ENCODE results near the gene CCNE1. TPM values are rescaled to one million over a fixed set of nuclear protein-coding genes. Genes with fewer than 3 reads are reported as not detected.

CCNE1 gene
- total RNA-seq, 1 experiment from 2014 or later = 26.4 TPM

DNA sequence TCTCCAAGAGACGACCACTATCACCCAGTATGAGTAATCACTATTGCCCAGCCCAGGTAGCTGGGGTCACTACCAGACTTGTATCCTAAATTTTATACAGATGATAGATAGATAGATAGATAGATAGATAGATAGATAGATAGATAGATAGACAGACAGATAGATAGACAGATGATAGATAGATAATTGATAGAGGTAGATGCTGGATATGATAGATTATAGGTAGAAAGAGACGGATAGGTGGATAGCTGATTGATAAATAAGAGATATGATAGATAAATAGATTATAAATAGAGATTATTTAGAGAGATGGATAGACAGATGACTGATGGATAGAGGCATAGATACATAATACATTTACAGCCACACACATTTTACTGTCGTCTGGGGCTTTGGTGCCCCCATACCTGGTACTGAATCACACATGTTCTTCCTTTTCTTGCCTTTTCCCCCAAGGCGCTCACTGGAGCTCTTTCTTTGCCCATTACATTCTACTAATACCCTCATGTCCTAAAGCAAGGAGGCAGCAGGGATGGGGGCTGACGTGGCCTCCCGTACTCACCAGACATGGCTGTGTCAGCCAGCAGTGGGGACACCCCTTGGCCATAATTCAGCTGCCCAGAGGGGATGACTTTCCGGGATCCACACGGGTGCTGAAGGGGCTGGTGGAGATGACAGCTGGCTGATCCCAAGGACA is 44.6 kb upstream of the CCNE1 start:
- BruUV-seq (replicated peaks) = no TSS peak
- Histone ChIP-seq H3K27ac (ENCODE audit: low read length) (no peak overlapping the region), H3K4me1 (ENCODE audit: control insufficient read depth, insufficient read depth, low read length) (peaks cover 6% of the 10 kb centered on the region; the same call in 1 of the 2 replicates), H3K36me3 (ENCODE audit: control insufficient read depth, insufficient read depth, low read length) (no peaks in the 10 kb centered on the region), H3K27me3 (ENCODE audit: control insufficient read depth, insufficient read depth, low read length) (no peaks in the 10 kb centered on the region), H3K9me3 (ENCODE audit: control insufficient read depth, insufficient read depth, low read depth, low read length) (no peaks in the 10 kb centered on the region), H3K4me3 (ENCODE audit: low read depth in 2 of 2, low read length in 2 of 2) (no peak overlapping the region)
- intact Hi-C loops (cut with micrococcal nuclease; ENCODE audit: unreplicated experiment) = no loop called here
- DNase-seq (ENCODE audit: low read depth, low spot score) = no peak
- POLR2A ChIA-PET = no interaction called here
- TF ChIP-seq SIN3A (IDR thresholded peaks at IDR 0.05; ENCODE audit: borderline replicate concordance, insufficient read depth, low read depth, low read length) (no peak), POLR2AphosphoS5 (IDR thresholded peaks at IDR 0.05; ENCODE audit: low read depth, low read length) (no peak), TCF7L2 (IDR thresholded peaks at IDR 0.05; ENCODE audit: low read depth, low read length) (no peak)
- TF ChIP-seq, protein P1, sequence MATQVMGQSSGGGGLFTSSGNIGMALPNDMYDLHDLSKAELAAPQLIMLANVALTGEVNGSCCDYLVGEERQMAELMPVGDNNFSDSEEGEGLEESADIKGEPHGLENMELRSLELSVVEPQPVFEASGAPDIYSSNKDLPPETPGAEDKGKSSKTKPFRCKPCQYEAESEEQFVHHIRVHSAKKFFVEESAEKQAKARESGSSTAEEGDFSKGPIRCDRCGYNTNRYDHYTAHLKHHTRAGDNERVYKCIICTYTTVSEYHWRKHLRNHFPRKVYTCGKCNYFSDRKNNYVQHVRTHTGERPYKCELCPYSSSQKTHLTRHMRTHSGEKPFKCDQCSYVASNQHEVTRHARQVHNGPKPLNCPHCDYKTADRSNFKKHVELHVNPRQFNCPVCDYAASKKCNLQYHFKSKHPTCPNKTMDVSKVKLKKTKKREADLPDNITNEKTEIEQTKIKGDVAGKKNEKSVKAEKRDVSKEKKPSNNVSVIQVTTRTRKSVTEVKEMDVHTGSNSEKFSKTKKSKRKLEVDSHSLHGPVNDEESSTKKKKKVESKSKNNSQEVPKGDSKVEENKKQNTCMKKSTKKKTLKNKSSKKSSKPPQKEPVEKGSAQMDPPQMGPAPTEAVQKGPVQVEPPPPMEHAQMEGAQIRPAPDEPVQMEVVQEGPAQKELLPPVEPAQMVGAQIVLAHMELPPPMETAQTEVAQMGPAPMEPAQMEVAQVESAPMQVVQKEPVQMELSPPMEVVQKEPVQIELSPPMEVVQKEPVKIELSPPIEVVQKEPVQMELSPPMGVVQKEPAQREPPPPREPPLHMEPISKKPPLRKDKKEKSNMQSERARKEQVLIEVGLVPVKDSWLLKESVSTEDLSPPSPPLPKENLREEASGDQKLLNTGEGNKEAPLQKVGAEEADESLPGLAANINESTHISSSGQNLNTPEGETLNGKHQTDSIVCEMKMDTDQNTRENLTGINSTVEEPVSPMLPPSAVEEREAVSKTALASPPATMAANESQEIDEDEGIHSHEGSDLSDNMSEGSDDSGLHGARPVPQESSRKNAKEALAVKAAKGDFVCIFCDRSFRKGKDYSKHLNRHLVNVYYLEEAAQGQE (IDR thresholded peaks at IDR 0.05; ENCODE audit: insufficient read depth in 1 of 2, low read depth in 2 of 2, low read length in 1 of 2) = no peak
- TF ChIP-seq, protein P2, sequence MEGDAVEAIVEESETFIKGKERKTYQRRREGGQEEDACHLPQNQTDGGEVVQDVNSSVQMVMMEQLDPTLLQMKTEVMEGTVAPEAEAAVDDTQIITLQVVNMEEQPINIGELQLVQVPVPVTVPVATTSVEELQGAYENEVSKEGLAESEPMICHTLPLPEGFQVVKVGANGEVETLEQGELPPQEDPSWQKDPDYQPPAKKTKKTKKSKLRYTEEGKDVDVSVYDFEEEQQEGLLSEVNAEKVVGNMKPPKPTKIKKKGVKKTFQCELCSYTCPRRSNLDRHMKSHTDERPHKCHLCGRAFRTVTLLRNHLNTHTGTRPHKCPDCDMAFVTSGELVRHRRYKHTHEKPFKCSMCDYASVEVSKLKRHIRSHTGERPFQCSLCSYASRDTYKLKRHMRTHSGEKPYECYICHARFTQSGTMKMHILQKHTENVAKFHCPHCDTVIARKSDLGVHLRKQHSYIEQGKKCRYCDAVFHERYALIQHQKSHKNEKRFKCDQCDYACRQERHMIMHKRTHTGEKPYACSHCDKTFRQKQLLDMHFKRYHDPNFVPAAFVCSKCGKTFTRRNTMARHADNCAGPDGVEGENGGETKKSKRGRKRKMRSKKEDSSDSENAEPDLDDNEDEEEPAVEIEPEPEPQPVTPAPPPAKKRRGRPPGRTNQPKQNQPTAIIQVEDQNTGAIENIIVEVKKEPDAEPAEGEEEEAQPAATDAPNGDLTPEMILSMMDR (IDR thresholded peaks at IDR 0.05) = no peak
- CTCF ChIA-PET = no interaction called here
- ATAC-seq = no peak
- in situ Hi-C loops (cut with HindIII; ENCODE audit: low pct_unique_long_range_greater_than_20kb, low sequenced_read_pairs) = no loop called here

DNA sequence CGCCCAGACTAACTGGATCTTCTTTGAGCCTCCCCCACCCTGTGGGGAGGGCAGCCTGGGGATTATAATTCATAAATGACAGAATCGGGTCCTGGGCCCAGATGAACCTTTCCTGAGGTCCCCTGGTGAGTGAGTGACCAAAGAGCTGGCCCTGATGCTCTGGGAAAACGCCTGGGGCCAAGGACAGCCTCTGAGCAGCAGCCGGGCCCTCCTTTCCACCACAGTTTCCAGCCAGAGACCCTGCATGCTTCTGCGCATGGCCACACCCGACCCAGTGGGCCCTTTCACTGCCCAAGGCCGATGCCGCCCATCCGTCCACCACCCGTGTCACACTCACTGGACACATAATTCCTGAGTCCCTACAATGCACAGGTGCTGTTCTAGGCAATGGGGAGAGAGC is 43.6 kb upstream of the CCNE1 start:
- Histone ChIP-seq H3K4me1 (ENCODE audit: control insufficient read depth, insufficient read depth, low read length) (peaks cover 6% of the 10 kb centered on the region; the same call in 1 of the 2 replicates), H3K27me3 (ENCODE audit: control insufficient read depth, insufficient read depth, low read length) (no peaks in the 10 kb centered on the region), H3K36me3 (ENCODE audit: control insufficient read depth, insufficient read depth, low read length) (no peaks in the 10 kb centered on the region), H3K4me3 (ENCODE audit: low read depth in 2 of 2, low read length in 2 of 2) (no peak overlapping the region), H3K27ac (ENCODE audit: low read length) (no peak overlapping the region), H3K9me3 (ENCODE audit: control insufficient read depth, insufficient read depth, low read depth, low read length) (no peaks in the 10 kb centered on the region)
- ChIA-PET POLR2A (interaction anchor here (0.6 kb wide), 1 partner anchor 854 kb away, joined by 3 read pairs; no protein-coding TSS in a partner anchor), CTCF (interaction anchor here (0.6 kb wide), 1 partner anchor 19 kb away, joined by 3 read pairs; no protein-coding TSS in a partner anchor)
- intact Hi-C loops (cut with micrococcal nuclease; ENCODE audit: unreplicated experiment) = no loop called here
- in situ Hi-C loops (cut with HindIII; ENCODE audit: low pct_unique_long_range_greater_than_20kb, low sequenced_read_pairs) = no loop called here
- no TSS peak for BruUV-seq (replicated peaks)
- ATAC-seq = no peak
- no peak for DNase-seq (ENCODE audit: low read depth, low spot score)
- TF ChIP-seq, protein P1 (IDR thresholded peaks at IDR 0.05; ENCODE audit: insufficient read depth in 1 of 2, low read depth in 2 of 2, low read length in 1 of 2) = no peak
- TF ChIP-seq SIN3A (IDR thresholded peaks at IDR 0.05; ENCODE audit: borderline replicate concordance, insufficient read depth, low read depth, low read length) = no peak
- no peak for TF ChIP-seq TCF7L2 (IDR thresholded peaks at IDR 0.05; ENCODE audit: low read depth, low read length)
- TF ChIP-seq, protein P2 (IDR thresholded peaks at IDR 0.05) = no peak
- TF ChIP-seq POLR2AphosphoS5 (IDR thresholded peaks at IDR 0.05; ENCODE audit: low read depth, low read length) = no peak
